GM18505 (cell line): ENCODE data around the gene DSCAM.

Source experiments
- ATAC-seq: cut with Tn5 transposase; IDR thresholded peaks from one replicate; pipeline ENCODE4 v1.9.1; 2021; ENCODE audit not compliant: unreplicated experiment
- POLR2A ChIP-seq: IDR thresholded peaks from 4 replicates; pipeline ENCODE4 v1.6.1; 2011; ENCODE audit warnings: borderline replicate concordance; ENCODE audit not compliant: insufficient read depth, insufficient read length; ENCODE audit errors: extremely low read depth

DSCAM gene

DNA sequence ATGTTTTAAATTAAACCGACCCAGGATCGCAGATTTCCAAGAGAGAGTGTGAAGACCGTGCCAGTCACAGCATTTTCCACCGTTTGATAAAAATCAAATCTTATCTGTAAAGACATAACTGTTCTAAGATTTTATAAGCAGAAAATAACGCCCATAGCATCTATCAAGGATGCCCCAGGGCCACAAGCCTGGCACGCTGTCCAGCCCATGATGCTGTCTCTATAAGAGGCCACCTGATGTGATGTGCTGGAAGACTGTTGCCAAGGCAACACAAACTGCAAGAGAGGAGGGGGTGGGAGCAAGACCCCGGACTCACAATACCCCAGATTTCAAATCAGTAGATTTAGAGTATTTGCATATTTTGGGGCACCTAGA, 116.5 kb downstream of the DSCAM start:
- TF ChIP-seq POLR2A = no peak
- ATAC-seq = no peak

DNA sequence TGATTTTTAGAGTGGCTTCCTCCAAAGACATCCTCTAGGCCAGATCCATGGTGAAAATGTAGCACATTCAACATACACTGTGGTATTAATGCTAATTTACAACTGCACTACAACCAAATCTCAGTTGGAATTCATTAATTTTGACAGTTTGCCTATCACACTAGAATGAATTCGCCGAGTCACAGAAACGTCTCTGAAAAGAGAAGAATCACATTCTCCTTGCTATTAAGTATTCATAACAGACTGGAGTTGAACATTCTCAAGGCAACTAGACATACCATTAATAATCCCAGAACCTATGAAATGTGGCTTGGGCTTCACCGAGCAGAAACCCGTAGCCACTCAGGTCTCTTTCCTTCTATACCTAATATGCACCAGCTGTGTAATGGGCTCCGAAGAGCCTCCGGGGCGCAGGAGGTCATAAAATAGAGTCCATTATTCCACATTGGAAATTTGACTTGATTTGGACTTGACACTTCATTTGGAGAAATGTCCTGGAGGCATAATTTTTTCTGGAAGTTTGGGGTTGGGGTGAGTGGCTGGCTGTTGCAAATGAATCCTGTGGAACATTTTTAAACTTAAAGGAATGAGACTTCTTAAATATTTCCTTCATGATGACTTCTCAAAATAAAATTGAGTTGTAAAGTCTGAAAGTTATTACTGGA, 117.1 kb downstream of the DSCAM start:
- ATAC-seq = no peak
- TF ChIP-seq POLR2A = no peak

DNA sequence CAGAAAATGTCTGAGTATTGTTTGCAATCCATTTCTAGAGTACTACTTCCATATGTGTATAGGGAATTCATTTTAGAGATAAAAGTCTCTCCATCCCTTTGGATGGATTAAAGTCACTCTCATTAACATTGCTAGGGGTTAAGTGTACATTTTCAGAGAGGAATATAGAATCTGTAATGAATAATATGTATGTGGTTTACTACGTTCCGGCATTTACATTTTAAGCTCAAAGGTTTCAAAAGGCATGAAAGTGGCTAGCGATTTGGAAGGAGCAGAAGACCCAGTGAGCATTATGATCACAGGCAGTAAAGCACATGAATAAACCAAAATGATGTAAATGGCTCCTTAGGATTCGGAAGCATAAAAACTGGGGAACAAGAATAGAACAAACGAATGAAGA, 123.0 kb downstream of the DSCAM start:
- no peak for ATAC-seq
- TF ChIP-seq POLR2A = no peak

DNA sequence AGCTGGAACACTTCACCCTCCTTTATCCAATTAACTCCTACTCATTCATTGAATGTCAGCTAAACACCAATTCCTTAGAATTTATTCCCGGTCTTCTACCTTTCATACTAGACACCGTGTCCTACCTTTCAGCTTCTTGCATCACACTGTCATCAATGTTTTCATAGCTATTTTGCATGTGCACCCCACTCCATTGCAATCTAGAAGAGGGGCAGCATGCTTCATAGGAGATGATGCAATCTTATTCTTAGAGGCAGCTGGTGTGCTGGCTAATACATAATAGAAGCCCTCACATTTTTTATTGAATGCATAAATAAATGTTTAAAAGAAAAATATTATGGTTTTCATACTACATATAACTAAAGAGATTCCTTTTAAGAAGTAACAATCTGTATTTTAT, 123.6 kb downstream of the DSCAM start:
- no peak for ATAC-seq
- TF ChIP-seq POLR2A = no peak

DNA sequence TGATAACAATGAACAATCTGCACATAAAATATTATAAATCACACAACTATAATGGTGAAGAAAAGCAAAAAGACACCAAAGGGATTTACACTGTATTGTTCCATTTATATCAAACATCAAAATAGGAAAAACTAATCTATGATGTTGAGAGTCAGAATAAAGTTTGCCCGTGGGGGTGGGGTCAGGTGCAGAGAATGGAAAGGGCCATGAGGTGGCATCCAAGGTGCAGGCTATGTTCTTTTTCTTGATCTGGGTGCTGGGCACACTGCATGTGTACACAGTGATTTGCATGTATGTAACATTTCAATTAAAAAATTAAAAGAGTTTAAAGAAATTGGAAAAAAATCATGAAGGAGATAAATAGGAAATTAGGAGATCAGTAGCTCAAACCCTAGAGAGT, 127.3 kb downstream of the DSCAM start:
- TF ChIP-seq POLR2A = no peak
- no peak for ATAC-seq

DNA sequence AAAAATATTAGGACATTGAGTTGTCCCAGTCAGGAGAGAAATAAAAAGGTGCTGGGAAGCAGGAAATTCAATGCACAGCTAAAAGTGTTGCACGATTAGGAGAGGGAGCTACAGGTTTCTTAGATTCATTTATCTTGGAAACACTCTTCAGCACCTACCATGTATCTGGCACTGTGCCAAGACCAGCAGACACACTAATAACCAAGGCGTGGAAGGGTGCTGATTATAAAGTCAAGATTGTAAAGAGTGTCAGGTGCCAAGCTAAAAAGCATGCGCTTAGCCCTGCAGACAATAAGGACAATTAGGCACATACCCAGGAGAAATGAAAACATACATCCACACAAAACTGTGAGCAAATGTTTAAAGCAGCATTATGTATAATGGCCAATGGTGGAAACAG, 129.9 kb downstream of the DSCAM start:
- ATAC-seq = no peak
- TF ChIP-seq POLR2A = no peak

DNA sequence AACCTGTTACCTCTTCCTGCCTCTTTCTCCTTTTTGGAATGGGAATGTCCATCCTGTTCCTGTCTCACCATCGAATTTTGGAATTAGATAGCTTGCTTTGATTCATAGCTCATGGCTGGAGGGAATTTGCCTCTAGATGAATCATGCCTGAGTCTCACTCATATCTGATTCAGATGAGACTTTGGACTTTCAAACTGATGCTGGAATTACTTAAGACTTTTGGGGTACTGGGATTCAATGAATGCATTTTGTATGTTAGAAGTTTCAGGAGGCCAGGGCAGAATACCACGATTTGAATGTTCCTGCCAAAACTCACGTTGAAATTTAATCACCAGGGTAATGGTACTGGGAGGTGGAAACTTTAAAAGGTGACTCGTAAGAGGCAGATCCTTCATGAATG, 132.4 kb downstream of the DSCAM start:
- no peak for TF ChIP-seq POLR2A
- no peak for ATAC-seq

DNA sequence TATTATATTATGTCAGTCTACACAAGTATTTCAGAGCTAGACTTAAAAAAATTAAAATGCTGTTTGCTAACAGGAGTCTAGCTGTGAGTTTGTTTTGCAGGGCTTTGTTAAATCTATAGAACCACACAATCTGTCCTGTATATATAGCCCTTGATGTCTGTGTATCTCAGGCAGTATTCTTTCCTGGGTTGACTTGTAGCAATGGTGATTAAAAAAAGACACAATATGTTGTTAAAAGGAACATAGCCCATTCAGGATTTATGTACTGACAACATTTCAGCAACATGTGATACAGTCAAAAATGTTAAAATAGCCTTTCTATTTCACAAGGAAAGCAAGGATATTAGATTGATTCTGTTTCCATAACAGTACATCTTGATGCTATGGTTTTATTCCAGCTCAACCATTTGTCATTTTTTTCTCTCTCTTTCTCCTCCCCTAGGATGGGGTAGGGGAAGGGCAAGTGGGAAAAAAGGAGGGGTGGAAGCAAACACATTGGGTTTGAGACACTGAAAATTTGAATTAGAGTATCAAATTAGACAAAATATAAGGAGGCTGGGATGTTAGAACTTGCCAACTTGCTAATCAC, 139.2 kb downstream of the DSCAM start:
- no peak for TF ChIP-seq POLR2A
- ATAC-seq = no peak

DNA sequence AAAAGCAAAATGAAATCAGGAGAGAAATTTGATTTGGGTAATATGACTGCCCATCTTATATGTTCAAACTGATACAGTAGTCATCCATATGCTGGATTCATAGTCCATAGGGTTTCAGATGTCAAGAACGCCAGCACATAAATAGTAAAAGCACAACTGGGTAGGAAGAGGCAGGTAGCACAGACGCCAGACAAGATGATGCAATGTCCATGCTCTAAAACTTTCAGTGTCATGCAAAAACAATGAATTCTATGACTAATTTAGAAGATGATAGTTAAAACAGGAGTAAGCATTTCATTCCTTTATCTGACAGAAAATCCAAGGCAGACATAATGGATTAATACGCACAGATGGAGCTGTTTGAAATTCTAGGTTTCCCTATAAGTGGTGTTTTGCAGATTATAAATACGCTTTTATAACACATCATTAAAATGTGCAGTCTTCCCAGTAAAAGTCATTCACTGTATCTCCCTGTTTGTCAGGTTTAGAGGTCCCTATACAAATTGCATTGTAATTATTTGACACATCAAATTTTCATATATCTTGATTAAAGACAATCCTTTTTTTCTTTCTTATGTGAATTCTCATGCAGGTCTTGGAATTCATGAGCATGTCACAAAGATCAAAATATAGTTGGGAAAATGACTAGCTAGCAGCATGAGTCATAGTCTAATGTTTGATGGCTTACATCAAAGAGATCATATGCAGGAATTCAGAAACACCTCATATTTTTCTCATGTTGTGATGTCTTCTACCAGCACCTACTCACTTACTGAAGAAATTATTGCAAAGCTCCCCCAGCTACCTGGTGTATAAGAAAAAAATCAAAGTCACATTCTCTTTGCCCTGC, 139.9 kb downstream of the DSCAM start:
- ATAC-seq = no peak

DNA sequence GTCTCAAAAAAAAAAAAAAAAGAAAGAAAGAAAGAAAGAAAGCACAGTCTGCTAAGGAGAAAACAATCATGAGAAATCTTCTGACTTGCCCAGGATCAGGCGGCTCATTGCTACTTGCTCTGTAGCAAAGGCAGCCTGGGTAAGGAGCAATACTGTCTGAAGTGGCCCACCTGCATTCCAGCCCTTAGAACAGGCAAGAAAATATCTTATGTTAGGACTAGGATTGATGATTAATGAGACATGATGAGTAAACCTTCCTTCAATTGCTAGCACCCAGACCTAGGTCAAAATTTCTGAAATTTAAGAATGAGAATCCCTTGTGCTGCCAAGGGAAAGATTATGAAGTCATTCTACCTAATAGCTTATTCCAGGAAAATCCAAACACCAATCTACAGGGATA, 140.8 kb downstream of the DSCAM start:
- no peak for ATAC-seq
- TF ChIP-seq POLR2A = no peak

More for the DNA sequence above, 139.9 kb downstream of the DSCAM start:
- no peak for TF ChIP-seq POLR2A

DNA sequence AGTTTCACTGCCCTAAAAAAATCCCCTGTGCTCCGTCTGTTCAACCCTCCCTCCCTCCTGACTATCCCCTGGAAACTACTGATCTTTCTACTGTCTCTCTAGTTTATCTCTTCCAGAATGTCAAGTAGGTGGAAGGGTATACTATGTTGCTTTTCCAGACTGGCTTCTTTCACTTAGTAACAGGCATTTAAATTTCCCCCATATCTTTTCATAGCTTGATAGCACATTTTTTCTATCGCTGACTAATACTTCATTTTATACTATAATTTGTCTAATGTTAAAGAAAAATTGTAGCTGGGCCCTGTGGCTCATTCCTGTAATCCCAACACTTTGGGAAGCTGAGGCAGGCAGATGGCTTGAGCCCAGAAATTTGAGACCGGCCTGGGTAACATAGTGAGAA, 142.8 kb downstream of the DSCAM start:
- TF ChIP-seq POLR2A = no peak
- ATAC-seq = no peak

DNA sequence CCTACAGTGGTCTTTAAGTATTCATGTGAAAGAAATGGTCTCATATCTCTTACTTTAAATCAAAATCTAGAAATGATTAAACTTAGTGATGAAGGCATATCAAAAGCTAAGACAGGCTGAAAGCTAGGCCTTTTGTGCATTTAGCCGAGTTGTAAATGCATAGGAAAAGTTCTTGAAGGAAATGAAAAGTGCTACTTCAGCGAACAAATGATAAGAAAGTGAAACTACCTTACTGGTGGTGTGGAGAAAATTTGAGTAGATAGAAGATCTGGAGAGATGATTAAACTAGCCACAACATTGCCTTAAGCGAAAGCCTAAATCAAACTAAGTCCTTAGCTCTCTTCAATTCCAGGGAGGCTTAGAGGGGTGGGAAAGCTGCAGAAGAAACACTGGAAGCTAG, 147.6 kb downstream of the DSCAM start:
- no peak for ATAC-seq
- no peak for TF ChIP-seq POLR2A

DNA sequence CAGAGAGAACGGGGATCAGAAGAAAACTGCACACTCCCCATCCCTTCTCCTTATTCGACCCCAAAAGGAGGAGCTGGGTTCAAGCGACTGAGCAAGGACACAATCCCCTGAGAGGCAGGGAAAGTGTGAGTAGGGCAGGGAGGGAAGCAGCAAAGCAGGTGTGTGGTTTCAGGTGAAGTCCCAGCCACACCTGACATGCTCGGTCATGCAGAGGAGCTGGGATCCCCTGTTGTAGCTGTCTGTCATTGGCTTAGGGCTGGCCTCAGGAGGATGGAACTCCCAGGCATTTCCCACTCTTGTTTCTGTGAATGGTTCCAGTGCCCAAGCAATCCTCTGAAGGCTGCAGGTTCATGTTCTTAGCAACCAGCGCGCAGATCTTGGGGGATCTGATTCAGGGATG, 150.7 kb downstream of the DSCAM start:
- ATAC-seq = no peak
- TF ChIP-seq POLR2A = no peak

DNA sequence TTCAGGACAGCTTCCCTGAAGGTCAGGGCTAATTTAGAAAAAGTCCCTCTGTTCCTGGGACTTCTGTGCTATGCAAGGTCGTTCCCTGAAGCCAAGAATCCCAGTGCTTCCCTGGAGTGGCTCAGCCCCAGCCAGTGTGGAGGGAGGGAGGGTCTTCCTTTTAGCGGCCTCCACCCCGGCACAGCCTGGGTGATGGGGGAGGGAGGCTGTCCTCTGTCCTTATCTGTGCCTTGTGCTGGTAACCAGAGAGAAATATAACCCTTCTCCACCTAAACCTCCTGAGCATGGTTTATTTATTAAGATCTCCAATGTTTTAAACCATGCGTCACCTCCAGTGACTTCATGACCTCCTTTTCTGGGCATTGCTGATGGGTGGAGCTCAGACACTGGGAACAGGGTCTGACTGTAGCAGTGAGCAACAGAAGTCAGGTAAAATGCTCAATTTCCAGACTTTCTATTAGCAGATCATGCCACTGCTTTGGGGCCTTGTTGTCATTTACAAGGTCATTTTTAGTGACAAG, 157.1 kb downstream of the DSCAM start:
- ATAC-seq = no peak
- no peak for TF ChIP-seq POLR2A
